Measurements from ENCODE around the gene FAM107B.

Gene FAM107B

GRCh38 chr10:14556285-14556956 lies 218.3 kb downstream of the FAM107B start:
- no peak overlapping the region for H3K27ac ChIP-seq
- TF ChIP-seq ZFX (IDR thresholded peaks at IDR 0.05) (no peak), CTCF (conservative IDR thresholded peaks at IDR 0.05) (no peak; the same call in 1 of the 2 replicates)

GRCh38 chr10:14555807-14556206 lies 218.9 kb downstream of the FAM107B start:
- H3K27ac ChIP-seq = no peak overlapping the region
- TF ChIP-seq CTCF (conservative IDR thresholded peaks at IDR 0.05) (no peak), ZFX (IDR thresholded peaks at IDR 0.05) (no peak)

DNA sequence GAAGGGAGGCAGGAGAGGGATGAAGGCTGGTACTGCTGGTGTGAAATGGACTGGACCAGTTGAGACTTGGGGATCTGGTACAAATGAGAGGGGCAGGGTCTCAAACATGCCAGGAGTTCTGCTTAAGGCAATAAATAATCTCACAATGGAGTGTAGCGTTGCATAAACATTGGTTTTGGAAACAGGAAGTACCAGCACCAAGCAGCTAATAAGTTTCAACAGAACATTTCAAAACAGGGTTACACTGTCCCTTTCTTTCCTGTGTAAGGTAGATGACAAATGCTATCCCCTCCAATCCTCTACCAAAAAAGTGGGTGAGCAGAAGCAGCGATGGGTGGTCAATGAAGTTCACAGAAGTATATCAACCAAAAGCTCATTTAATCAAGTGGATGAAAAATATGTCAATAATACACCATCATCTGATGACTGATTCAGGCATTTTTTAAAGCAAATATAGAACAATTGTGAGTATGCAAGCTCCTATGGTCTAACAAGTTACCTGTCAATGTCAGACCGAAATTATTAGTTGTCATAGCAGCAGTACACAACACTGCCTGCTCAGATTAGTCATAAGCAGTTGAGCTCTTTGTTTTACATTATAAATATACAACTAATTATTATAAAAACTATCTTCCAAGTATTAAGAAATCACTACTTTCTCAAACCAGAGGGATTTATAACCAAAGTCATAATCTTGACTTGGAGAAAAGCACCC lies 220.0 kb downstream of the FAM107B start:
- H3K27ac ChIP-seq = peak overlapping the region; percentile 45; the same call in 1 of the 2 replicates
- no peak for TF ChIP-seq ZFX (IDR thresholded peaks at IDR 0.05)
- TF ChIP-seq CTCF (conservative IDR thresholded peaks at IDR 0.05) = no peak

DNA sequence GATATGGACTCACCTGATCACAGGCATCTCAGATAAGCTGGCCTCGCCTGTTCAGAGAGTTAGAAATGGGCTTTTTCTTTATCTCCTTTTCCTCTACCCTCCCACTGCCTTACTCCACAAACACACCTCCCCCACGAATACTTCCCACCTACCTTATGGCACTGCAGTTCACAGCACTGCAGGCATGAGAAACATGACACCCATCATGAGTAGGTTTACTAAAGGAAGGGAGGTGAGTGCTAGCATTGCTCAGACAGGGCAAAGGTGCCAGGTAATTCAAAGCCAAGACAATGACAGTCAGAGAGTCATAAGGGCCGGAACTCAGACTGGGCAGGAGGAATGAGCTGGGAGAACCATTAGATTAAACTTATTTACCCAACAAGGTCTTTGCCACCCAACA lies 220.6 kb downstream of the FAM107B start:
- H3K27ac ChIP-seq = peak overlapping the region; percentile 45
- TF ChIP-seq ZFX (IDR thresholded peaks at IDR 0.05) (no peak), CTCF (conservative IDR thresholded peaks at IDR 0.05) (no peak)

- H3K27ac ChIP-seq = peak overlapping the region; percentile 45
- no peak for TF ChIP-seq ZFX (IDR thresholded peaks at IDR 0.05)
- no peak for TF ChIP-seq CTCF (conservative IDR thresholded peaks at IDR 0.05)
These were observed 221.2 kb downstream of the FAM107B start for GRCh38 chr10:14553448-14553847.

DNA sequence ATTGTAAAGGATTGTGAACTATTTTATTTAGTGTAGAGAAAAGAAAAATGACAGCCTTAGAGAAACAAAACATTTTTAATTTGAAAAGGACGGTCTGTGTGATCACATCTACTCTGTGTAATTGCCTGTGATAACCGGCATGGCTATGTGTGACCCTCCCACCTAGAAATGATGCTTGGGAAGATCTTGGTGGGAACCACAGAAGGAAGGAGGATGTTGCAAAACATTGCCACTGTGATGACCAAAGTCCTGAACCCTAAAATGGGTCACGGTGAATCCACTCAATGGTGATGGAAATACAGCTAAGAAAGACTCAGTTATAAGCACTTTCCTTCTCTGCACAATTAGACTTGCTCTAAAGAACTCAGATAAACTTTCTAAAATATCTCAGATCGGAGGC lies 222.7 kb downstream of the FAM107B start:
- H3K27ac ChIP-seq = no peak overlapping the region
- TF ChIP-seq CTCF (conservative IDR thresholded peaks at IDR 0.05) = no peak
- TF ChIP-seq ZFX (IDR thresholded peaks at IDR 0.05) = no peak

GRCh38 chr10:14550471-14550981 lies 224.2 kb downstream of the FAM107B start:
- H3K27ac ChIP-seq = no peak overlapping the region
- no peak for TF ChIP-seq ZFX (IDR thresholded peaks at IDR 0.05)
- no peak for TF ChIP-seq CTCF (conservative IDR thresholded peaks at IDR 0.05)
